DOHH2 (cell line): ENCODE data around the gene FBXL14.

Source experiments
- CTCF ChIP-seq: fragments of 200-600 bp; sonication (generic); IDR thresholded peaks from one replicate; pipeline ENCODE4 v1.5.1; 2014; ENCODE audit warnings: antibody characterized with exemption, mild to moderate bottlenecking, low read depth, low read length; ENCODE audit not compliant: poor library complexity, severe bottlenecking
- EZH2phosphoT487 ChIP-seq: fragments of 200-600 bp; sonication (generic); IDR thresholded peaks from 2 replicates; pipeline ENCODE4 v1.6.1; 2017; ENCODE audit warnings: borderline replicate concordance, mild to moderate bottlenecking, antibody characterized with exemption, low read length, moderate library complexity, mixed read lengths

GRCh38 chr12:1614360-1614759 is 20.0 kb upstream of the FBXL14 start:
- TF ChIP-seq CTCF (no peak), EZH2phosphoT487 (no peak)
